HG03378 (cell line): Measurements from ENCODE around the gene MAPK11.
"Not testable (repeated sequence)": the region's sequence is repeated elsewhere in the genome, so short reads cannot be mapped to it uniquely, and the experiment has no call there.

Experiments
- ATAC-seq: cut with Tn5 transposase; IDR thresholded peaks from one replicate; pipeline ENCODE4 v1.9.1; 2021; ENCODE audit warnings: mild to moderate bottlenecking, moderate library complexity; ENCODE audit not compliant: unreplicated experiment

MAPK11 gene

DNA sequence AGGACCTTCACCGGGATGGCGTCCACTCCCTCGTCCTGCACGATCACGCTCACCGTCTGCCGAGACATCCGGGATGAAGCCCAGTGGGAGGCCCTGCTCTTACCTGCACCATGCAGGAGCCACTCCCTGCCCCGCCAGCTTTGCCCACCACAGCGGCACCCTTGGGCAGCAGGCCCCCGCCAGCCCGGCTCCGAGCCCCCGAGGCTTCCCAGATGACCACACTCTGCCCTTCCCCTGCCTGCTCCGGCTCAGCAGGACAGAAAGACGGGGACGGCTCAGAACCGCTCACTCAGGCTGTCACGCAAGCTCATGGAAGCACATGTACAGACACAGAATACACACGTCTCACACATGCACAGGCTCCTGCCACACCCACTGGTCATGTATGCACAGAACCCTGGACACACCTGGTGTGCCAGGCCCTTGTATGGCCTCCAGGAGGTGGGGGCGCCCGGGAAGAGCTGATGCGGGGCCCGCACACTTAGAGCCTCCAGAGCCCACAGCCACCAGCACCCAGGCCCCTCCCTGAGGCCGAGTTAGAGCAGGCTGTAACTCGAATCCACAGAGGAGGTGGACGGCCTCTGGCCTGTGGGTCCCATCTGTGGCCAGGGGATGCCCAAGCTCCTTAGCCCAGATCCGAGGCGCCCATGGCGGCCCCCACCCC lies 8.9 kb upstream of the MAPK11 start:
- no peak for ATAC-seq

DNA sequence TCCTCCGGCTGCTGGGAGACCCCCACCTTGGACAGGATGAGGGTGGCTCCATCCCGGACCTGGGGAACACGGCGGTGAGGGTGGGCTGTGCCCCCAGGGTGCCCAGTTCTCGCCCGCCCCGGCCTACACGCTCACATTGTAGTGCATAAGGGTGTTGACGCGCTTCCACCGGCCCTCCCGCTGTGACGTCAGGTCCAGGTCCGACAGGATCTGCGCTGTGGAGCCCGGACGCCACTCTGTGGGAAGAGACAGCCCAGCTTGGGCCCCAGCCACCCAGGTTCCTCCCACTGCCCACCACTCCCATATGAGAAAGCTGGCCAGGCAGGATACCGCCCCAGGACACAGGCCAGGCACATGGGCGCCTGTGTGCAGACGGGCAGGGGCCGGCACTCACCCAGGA lies 8.3 kb upstream of the MAPK11 start:
- no peak for ATAC-seq

GRCh38 chr22:50277761-50278160 lies 7.6 kb upstream of the MAPK11 start:
- no peak for ATAC-seq

GRCh38 chr22:50276143-50276542 lies 6.0 kb upstream of the MAPK11 start:
- no peak for ATAC-seq

DNA sequence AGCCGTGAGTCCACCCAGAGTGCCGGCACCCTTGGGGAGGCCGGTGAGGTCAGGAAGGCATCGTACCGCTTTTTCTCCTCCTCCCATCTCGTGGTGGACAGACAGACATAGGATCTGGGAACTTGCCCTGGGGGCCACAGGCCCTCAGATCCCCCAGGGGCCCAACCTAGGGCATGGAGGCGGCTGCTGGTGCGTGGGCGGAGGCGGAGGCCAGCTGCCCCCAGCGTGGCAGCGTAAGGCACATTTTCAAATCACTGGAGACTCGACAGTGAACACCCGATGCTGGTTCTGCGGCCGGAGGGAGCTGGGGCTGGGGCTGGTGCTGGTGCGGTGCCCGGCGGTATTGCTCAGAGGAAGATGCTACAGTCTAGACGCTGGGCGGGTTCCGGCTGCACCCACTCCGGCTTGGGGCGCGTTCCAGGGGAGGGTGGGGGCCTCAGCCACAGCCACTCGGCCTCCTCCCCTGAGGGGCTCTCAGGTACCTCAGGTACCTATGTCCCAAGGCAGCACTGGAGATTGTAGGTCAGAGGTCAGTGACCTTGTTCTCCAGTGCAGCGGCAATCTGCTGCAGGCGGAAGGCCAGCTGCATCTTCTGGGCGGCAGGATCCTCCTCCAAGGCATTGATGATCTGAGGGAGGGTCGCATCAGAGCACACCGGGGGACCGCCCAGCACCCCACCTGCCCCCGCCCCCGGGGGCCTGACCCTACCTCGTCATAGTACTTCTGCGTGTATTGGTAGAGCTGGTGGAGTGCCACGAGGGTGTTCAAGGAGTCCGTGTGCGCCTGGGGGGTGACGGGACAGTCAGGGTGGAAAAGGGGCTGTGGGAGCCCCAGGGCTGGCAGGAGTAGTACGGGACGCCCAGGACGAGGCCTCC lies 5.2 kb upstream of the MAPK11 start:
- no peak for ATAC-seq

DNA sequence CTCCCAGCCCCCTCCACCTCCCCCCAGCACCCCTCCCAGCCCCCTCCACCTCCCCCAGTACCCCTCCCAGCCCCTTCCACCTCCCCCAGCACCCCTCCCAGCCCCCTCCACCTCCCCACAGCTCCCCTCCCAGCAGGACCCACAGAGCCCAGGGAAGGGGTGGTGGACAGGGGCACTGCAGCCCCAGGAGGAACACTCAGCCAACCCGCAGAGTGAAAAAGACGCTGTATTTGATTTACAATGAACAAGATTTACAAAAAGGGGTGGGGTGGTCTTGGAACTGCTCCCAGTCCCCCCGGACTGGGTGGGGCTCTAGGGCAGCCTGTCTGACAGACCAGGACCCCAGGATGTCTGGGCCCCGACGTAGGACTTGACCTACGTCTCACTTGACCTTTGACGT lies 4.6 kb upstream of the MAPK11 start:
- no peak for ATAC-seq

GRCh38 chr22:50274311-50274710 lies 4.1 kb upstream of the MAPK11 start:
- ATAC-seq: no peak

GRCh38 chr22:50273781-50274180 lies 3.6 kb upstream of the MAPK11 start:
- ATAC-seq: not testable (repeated sequence)

- not testable (repeated sequence) for ATAC-seq
Measured at GRCh38 chr22:50273352-50273751, 3.2 kb upstream of the MAPK11 start.

DNA sequence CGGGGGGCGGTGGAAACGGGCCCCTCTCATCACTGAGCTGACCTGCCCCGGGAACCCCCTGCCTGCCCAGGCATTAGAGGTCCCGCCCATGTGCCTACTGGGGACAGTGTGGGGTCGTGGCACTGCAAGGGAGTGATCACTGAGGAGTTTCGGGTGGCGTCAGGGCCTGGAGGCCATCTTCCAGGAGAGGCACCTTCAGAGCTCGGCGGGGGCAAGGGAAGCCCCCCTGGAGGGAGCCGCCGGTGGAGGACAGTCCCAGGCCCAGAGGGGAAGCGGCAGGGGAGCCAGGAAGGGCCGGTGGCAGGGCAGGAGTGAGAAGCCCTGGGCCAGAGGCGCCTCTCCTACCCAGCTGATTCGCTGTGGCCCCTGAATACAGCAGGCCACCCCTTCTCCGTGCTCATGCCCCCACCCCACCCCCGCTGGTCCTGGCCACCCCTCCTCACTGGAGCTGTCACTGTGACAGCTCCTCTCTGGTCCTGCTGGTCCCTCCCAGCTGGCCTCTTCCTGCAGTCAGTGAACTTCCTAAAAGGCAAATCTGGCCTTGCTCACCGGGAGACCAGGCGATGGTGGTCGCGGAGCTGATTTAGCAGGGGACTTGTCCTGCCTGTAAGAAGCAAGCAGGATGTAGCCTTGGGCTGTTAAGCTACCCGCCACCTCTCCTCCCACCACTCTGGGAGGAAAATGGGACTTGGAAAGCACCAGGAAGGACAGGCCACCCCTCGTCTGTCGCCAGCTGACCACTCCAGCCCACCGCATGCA lies 2.0 kb upstream of the MAPK11 start:
- no peak for ATAC-seq

- no peak for ATAC-seq
Measured at GRCh38 chr22:50271519-50271970, 1.4 kb upstream of the MAPK11 start.

- no peak for ATAC-seq
Measured at GRCh38 chr22:50270666-50271394, 650 bp upstream of the MAPK11 start.

DNA sequence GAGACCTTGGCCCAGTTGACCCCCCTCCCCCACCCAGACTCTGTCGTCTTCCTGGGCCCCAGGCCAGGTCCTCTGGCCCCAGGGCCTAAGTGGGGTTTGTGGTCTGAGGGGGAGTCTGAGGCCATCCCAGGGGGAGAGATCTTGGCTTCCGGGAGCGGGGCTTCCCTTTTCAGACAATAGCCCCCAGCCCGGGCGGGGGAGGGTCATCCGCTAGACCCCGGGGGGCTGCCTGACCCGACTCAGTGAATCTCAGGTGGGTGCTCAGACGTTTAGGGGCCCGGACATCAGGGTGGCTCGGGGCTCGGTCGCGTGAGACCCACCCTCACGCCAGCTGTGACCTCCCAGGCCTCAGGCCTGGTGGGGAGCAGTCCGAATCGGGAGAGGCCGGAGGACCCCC lies 609 bp downstream of the MAPK11 start:
- no peak for ATAC-seq

- no peak for ATAC-seq
Measured at GRCh38 chr22:50268655-50269113, 1.5 kb downstream of the MAPK11 start.

- ATAC-seq: no peak
Measured at GRCh38 chr22:50267591-50268390, 2.4 kb downstream of the MAPK11 start.

GRCh38 chr22:50266994-50267393 lies 3.2 kb downstream of the MAPK11 start:
- ATAC-seq: no peak

DNA sequence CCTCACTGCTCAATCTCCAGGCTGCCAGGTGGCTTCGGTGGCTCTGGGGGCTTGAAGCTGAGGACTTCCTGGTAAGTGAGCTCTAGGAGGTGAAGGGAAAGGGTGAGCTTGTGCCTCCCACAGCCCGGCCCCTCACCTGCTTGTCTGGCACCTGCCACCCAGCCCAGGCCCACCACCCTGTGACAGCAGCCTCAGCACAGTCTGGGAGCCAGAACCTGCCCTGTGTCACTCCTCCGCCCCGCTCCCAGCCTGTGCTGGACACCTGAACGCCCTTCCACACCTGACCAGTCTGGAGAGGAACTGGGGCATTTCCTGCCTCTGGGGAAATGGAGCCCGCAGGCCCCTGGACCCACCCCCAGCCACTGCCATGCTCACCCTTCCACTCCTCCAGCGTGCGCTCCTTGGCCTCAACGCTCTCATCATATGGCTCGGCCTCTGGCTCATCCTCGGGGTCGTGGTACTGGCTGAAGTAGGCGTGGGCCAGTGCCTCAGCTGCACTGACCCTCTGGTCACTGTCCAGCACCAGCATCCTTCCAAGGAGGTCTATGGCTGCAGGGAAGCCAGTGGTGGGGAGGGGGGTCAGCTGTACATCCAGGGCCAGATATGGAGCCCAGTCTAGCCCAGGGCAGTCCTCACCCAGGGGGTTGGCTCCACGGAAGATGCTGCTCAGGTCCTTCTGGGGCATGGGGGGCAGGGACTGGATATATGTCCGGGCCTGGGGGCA lies 5.1 kb downstream of the MAPK11 start:
- ATAC-seq: no peak

GRCh38 chr22:50264104-50264745 lies 6.0 kb downstream of the MAPK11 start:
- ATAC-seq: no peak
